Suppressor macrophage treated with lipopolysaccharide for 4 hours (primary cell): ENCODE data around the gene LMBR1.
"Not testable (repeated sequence)": the region's sequence is repeated elsewhere in the genome, so short reads cannot be mapped to it uniquely, and the experiment has no call there.

ENCODE experiments used
- DNase-seq: peaks from one replicate; pipeline ENCODE4 v3.0.0-alpha.2; 2020

LMBR1 gene

GRCh38 chr7:156752367-156753228 lies 140.4 kb downstream of the LMBR1 start:
- DNase-seq: peak; percentile 48

GRCh38 chr7:156751319-156751718 lies 141.7 kb downstream of the LMBR1 start:
- peak; percentile 74 for DNase-seq

- no peak for DNase-seq
Measured at GRCh38 chr7:156747718-156748117, 145.3 kb downstream of the LMBR1 start.

GRCh38 chr7:156746891-156747290 lies 146.1 kb downstream of the LMBR1 start:
- DNase-seq: no peak

GRCh38 chr7:156739596-156739995 lies 153.4 kb downstream of the LMBR1 start:
- no peak for DNase-seq

GRCh38 chr7:156735851-156736250 lies 157.1 kb downstream of the LMBR1 start:
- DNase-seq: no peak

GRCh38 chr7:156733638-156734037 lies 159.3 kb downstream of the LMBR1 start:
- DNase-seq: no peak

- no peak for DNase-seq
Measured at GRCh38 chr7:156732091-156732625, 160.8 kb downstream of the LMBR1 start.

GRCh38 chr7:156731651-156732050 lies 161.3 kb downstream of the LMBR1 start:
- DNase-seq: no peak

GRCh38 chr7:156725936-156726335 lies 167.0 kb downstream of the LMBR1 start:
- DNase-seq: no peak

GRCh38 chr7:156725073-156725472 lies 167.9 kb downstream of the LMBR1 start:
- DNase-seq: no peak

- no peak for DNase-seq
Measured at GRCh38 chr7:156722043-156722826, 170.7 kb downstream of the LMBR1 start.

GRCh38 chr7:156703773-156704482 lies 189.1 kb downstream of the LMBR1 start:
- DNase-seq: no peak

GRCh38 chr7:156703209-156703608 lies 189.8 kb downstream of the LMBR1 start:
- DNase-seq: no peak

- no peak for DNase-seq
Measured at GRCh38 chr7:156702399-156702798, 190.6 kb downstream of the LMBR1 start.

GRCh38 chr7:156701787-156702186 lies 191.2 kb downstream of the LMBR1 start:
- not testable (repeated sequence) for DNase-seq

- DNase-seq: not testable (repeated sequence)
Measured at GRCh38 chr7:156698512-156698911, 194.5 kb downstream of the LMBR1 start.

GRCh38 chr7:156697283-156697682 lies 195.7 kb downstream of the LMBR1 start:
- not testable (repeated sequence) for DNase-seq

- DNase-seq: no peak
Measured at GRCh38 chr7:156693627-156694026, 199.4 kb downstream of the LMBR1 start.

GRCh38 chr7:156692849-156693248 lies 200.1 kb downstream of the LMBR1 start:
- no peak for DNase-seq

- no peak for DNase-seq
Measured at GRCh38 chr7:156691764-156692163, 201.2 kb downstream of the LMBR1 start.

GRCh38 chr7:156684661-156685060 lies 208.3 kb downstream of the LMBR1 start:
- no peak for DNase-seq

- DNase-seq: no peak
Measured at GRCh38 chr7:156684251-156684650, 208.7 kb downstream of the LMBR1 start.
